ENCODE data around the gene TRIM52.
A peak's percentile ranks its signal among the peaks of the same experiment; 100 is the strongest.
"Not testable (repeated sequence)": the region's sequence is repeated elsewhere in the genome, so short reads cannot be mapped to it uniquely, and the experiment has no call there.

The TRIM52 gene

GRCh38 chr5:181260720-181261319 lies at the start of gene TRIM52:
TRIM52 (minus strand) TSS chr5:181261143; CDS start chr5:181260813, 330 bp downstream.
- Histone ChIP-seq H3K9ac (ENCODE audit: low read depth, low read length) (peak within 1 kb of the TSS; percentile 76), H3K27me3 (ENCODE audit: control insufficient read depth, insufficient read depth, low read length) (no peaks in the 10 kb centered on the region), H3K9me3 (ENCODE audit: control insufficient read depth, insufficient read depth, low read length) (no peaks in the 10 kb centered on the region), H3K4me1 (ENCODE audit: control insufficient read depth, insufficient read depth, low read length) (peaks cover 9% of the 10 kb centered on the region), H3K4me3 (ENCODE audit: low read depth, low read length) (peak within 1 kb of the TSS; percentile 90), H3K36me3 (ENCODE audit: control insufficient read depth, insufficient read depth, low read length) (peaks cover 27% of the 10 kb centered on the region), H3K27ac (ENCODE audit: low read depth, low read length) (peak within 1 kb of the TSS; percentile 93)

- peaks cover 39% of the 10 kb centered on the region for H3K36me3 ChIP-seq (ENCODE audit: control insufficient read depth, insufficient read depth, low read length)
- H3K9ac ChIP-seq (ENCODE audit: low read depth, low read length); H3K4me3 ChIP-seq (ENCODE audit: low read depth, low read length); H3K9me3 ChIP-seq (ENCODE audit: control insufficient read depth, insufficient read depth, low read length); H3K27me3 ChIP-seq (ENCODE audit: control insufficient read depth, insufficient read depth, low read length); H3K27ac ChIP-seq (ENCODE audit: low read depth, low read length); H3K4me1 ChIP-seq (ENCODE audit: control insufficient read depth, insufficient read depth, low read length): not testable (repeated sequence)
Measured at GRCh38 chr5:181287331-181287730, 26.4 kb upstream of the TRIM52 start.

GRCh38 chr5:181285962-181286705 lies 25.2 kb upstream of the TRIM52 start:
- H3K27me3 ChIP-seq (ENCODE audit: control insufficient read depth, insufficient read depth, low read length); H3K4me3 ChIP-seq (ENCODE audit: low read depth, low read length); H3K4me1 ChIP-seq (ENCODE audit: control insufficient read depth, insufficient read depth, low read length); H3K27ac ChIP-seq (ENCODE audit: low read depth, low read length); H3K9me3 ChIP-seq (ENCODE audit: control insufficient read depth, insufficient read depth, low read length); H3K9ac ChIP-seq (ENCODE audit: low read depth, low read length): not testable (repeated sequence)
- peaks cover 39% of the 10 kb centered on the region for H3K36me3 ChIP-seq (ENCODE audit: control insufficient read depth, insufficient read depth, low read length)

- peaks cover 39% of the 10 kb centered on the region for H3K36me3 ChIP-seq (ENCODE audit: control insufficient read depth, insufficient read depth, low read length)
- H3K27ac ChIP-seq (ENCODE audit: low read depth, low read length); H3K9me3 ChIP-seq (ENCODE audit: control insufficient read depth, insufficient read depth, low read length); H3K4me3 ChIP-seq (ENCODE audit: low read depth, low read length); H3K9ac ChIP-seq (ENCODE audit: low read depth, low read length); H3K4me1 ChIP-seq (ENCODE audit: control insufficient read depth, insufficient read depth, low read length); H3K27me3 ChIP-seq (ENCODE audit: control insufficient read depth, insufficient read depth, low read length): not testable (repeated sequence)
Measured at GRCh38 chr5:181283841-181284755, 23.2 kb upstream of the TRIM52 start.

- Histone ChIP-seq H3K27me3 (ENCODE audit: control insufficient read depth, insufficient read depth, low read length) (no peaks in the 10 kb centered on the region), H3K27ac (ENCODE audit: low read depth, low read length) (no peak overlapping the region), H3K9ac (ENCODE audit: low read depth, low read length) (no peak overlapping the region), H3K4me3 (ENCODE audit: low read depth, low read length) (no peak overlapping the region), H3K4me1 (ENCODE audit: control insufficient read depth, insufficient read depth, low read length) (no peaks in the 10 kb centered on the region), H3K9me3 (ENCODE audit: control insufficient read depth, insufficient read depth, low read length) (no peaks in the 10 kb centered on the region), H3K36me3 (ENCODE audit: control insufficient read depth, insufficient read depth, low read length) (peaks cover 39% of the 10 kb centered on the region)
Measured at GRCh38 chr5:181283347-181283746, 22.4 kb upstream of the TRIM52 start.

GRCh38 chr5:181282874-181283273 lies 21.9 kb upstream of the TRIM52 start:
- Histone ChIP-seq H3K9ac (ENCODE audit: low read depth, low read length) (no peak overlapping the region), H3K9me3 (ENCODE audit: control insufficient read depth, insufficient read depth, low read length) (no peaks in the 10 kb centered on the region), H3K4me1 (ENCODE audit: control insufficient read depth, insufficient read depth, low read length) (no peaks in the 10 kb centered on the region), H3K4me3 (ENCODE audit: low read depth, low read length) (no peak overlapping the region), H3K36me3 (ENCODE audit: control insufficient read depth, insufficient read depth, low read length) (peaks cover 34% of the 10 kb centered on the region), H3K27me3 (ENCODE audit: control insufficient read depth, insufficient read depth, low read length) (no peaks in the 10 kb centered on the region), H3K27ac (ENCODE audit: low read depth, low read length) (no peak overlapping the region)

- H3K4me3 ChIP-seq (ENCODE audit: low read depth, low read length) = peak overlapping the region; percentile 93
Measured at GRCh38 chr5:181282415-181282814, 21.5 kb upstream of the TRIM52 start.

GRCh38 chr5:181281984-181282316 lies 21.0 kb upstream of the TRIM52 start:
- no peak overlapping the region for H3K27ac ChIP-seq (ENCODE audit: low read depth, low read length)
- peaks cover 29% of the 10 kb centered on the region for H3K36me3 ChIP-seq (ENCODE audit: control insufficient read depth, insufficient read depth, low read length)
- H3K9me3 ChIP-seq (ENCODE audit: control insufficient read depth, insufficient read depth, low read length) = no peaks in the 10 kb centered on the region
- H3K27me3 ChIP-seq (ENCODE audit: control insufficient read depth, insufficient read depth, low read length) = no peaks in the 10 kb centered on the region
- H3K9ac ChIP-seq (ENCODE audit: low read depth, low read length) = no peak overlapping the region
- H3K4me3 ChIP-seq (ENCODE audit: low read depth, low read length) = peak overlapping the region; percentile 93
- no peaks in the 10 kb centered on the region for H3K4me1 ChIP-seq (ENCODE audit: control insufficient read depth, insufficient read depth, low read length)

More at GRCh38 chr5:181282415-181282814, 21.5 kb upstream of the TRIM52 start:
- H3K36me3 ChIP-seq (ENCODE audit: control insufficient read depth, insufficient read depth, low read length) = peaks cover 29% of the 10 kb centered on the region
- H3K4me1 ChIP-seq (ENCODE audit: control insufficient read depth, insufficient read depth, low read length); H3K9ac ChIP-seq (ENCODE audit: low read depth, low read length); H3K27ac ChIP-seq (ENCODE audit: low read depth, low read length); H3K9me3 ChIP-seq (ENCODE audit: control insufficient read depth, insufficient read depth, low read length); H3K27me3 ChIP-seq (ENCODE audit: control insufficient read depth, insufficient read depth, low read length): not testable (repeated sequence)

- peak overlapping the region; percentile 93 for H3K9ac ChIP-seq (ENCODE audit: low read depth, low read length)
- H3K27ac ChIP-seq (ENCODE audit: low read depth, low read length) = peak overlapping the region; percentile 98
- H3K9me3 ChIP-seq (ENCODE audit: control insufficient read depth, insufficient read depth, low read length) = no peaks in the 10 kb centered on the region
- peak overlapping the region; percentile 93 for H3K4me3 ChIP-seq (ENCODE audit: low read depth, low read length)
- H3K27me3 ChIP-seq (ENCODE audit: control insufficient read depth, insufficient read depth, low read length) = no peaks in the 10 kb centered on the region
- peaks cover 29% of the 10 kb centered on the region for H3K36me3 ChIP-seq (ENCODE audit: control insufficient read depth, insufficient read depth, low read length)
- H3K4me1 ChIP-seq (ENCODE audit: control insufficient read depth, insufficient read depth, low read length) = no peaks in the 10 kb centered on the region
Measured at GRCh38 chr5:181281077-181281983, 20.4 kb upstream of the TRIM52 start.

- H3K4me3 ChIP-seq (ENCODE audit: low read depth, low read length) = peak overlapping the region; percentile 93
- H3K9ac ChIP-seq (ENCODE audit: low read depth, low read length) = no peak overlapping the region
Measured at GRCh38 chr5:181280251-181280762, 19.4 kb upstream of the TRIM52 start.

More at GRCh38 chr5:181280251-181280762, 19.4 kb upstream of the TRIM52 start:
- peaks cover 21% of the 10 kb centered on the region for H3K36me3 ChIP-seq (ENCODE audit: control insufficient read depth, insufficient read depth, low read length)
- no peaks in the 10 kb centered on the region for H3K4me1 ChIP-seq (ENCODE audit: control insufficient read depth, insufficient read depth, low read length)
- no peaks in the 10 kb centered on the region for H3K9me3 ChIP-seq (ENCODE audit: control insufficient read depth, insufficient read depth, low read length)
- no peaks in the 10 kb centered on the region for H3K27me3 ChIP-seq (ENCODE audit: control insufficient read depth, insufficient read depth, low read length)
- no peak overlapping the region for H3K27ac ChIP-seq (ENCODE audit: low read depth, low read length)

Measured in HUES48 (cell line).